Omental fat pad (tissue), 4 donors: ENCODE measurements around the gene ANKRD35. TPM values are rescaled to one million over a fixed set of nuclear protein-coding genes. Genes with fewer than 3 reads are reported as not detected.

Experiments used
- ATAC-seq: fragments of 150-250 bp; one replicate; pipeline ENCODE4 v1.9.1; 2016; ENCODE audit warnings: mild to moderate bottlenecking, moderate library complexity; ENCODE audit not compliant: low FRiP score
- DNase-seq: peaks from one replicate; pipeline ENCODE4 v3.0.0-alpha.2; 2019; ENCODE audit warnings: low spot score
- CTCF ChIP-seq, 3 donors: fragments of 450-650 bp; IDR thresholded peaks; one replicate each; pipeline ENCODE4 v1.5.1; 2016 to 2017; ENCODE audit warnings: antibody characterized with exemption in 3 of 3, mild to moderate bottlenecking in 3 of 3, moderate library complexity in 2 of 3
- total RNA-seq, 4 donors: library from RNA; depleted of rRNA; stranded (reverse); fragments of >200 nt; gene quantifications; one replicate each; pipeline ENCODE4 v1.1.0, GENCODE V29; 2016

The ANKRD35 gene
- total RNA-seq, 4 donors from 2014 or later: 1.3 to 9.5 (median 2.0) TPM

- peak; percentile 73 for ATAC-seq
- TF ChIP-seq CTCF (IDR thresholded peaks at IDR 0.05): no peak
- DNase-seq: no peak
Measured at GRCh38 chr1:145871994-145872924, 13.4 kb downstream of the ANKRD35 start.

- no peak for TF ChIP-seq CTCF (IDR thresholded peaks at IDR 0.05)
- DNase-seq (no peak), ATAC-seq (no peak)
Measured at GRCh38 chr1:145868232-145868631, 17.4 kb downstream of the ANKRD35 start.

- no peak for TF ChIP-seq CTCF (IDR thresholded peaks at IDR 0.05)
- DNase-seq: no peak
- no peak for ATAC-seq
Measured at GRCh38 chr1:145863282-145864018, 22.2 kb downstream of the ANKRD35 start.

- no peak for TF ChIP-seq CTCF (IDR thresholded peaks at IDR 0.05)
- ATAC-seq (peak; percentile 92), DNase-seq (peak; percentile 65)
Measured at GRCh38 chr1:145859491-145860023, 26.1 kb downstream of the ANKRD35 start.

- DNase-seq: peak; percentile 79
- peak; percentile 98 for ATAC-seq
- TF ChIP-seq CTCF (IDR thresholded peaks at IDR 0.05): no peak
Measured at GRCh38 chr1:145858901-145859490, 26.7 kb downstream of the ANKRD35 start, which contains the start of gene PIAS3. TSS of gene PIAS3 (minus strand) at chr1:145859081. CDS start at chr1:145858990, 91 bp downstream.

GRCh38 chr1:145858238-145858900, 27.3 kb downstream of the ANKRD35 start:
- ATAC-seq (peak; percentile 16), DNase-seq (no peak)
- TF ChIP-seq CTCF (IDR thresholded peaks at IDR 0.05): no peak
